SK-N-SH (cell line): Measurements from ENCODE around the gene ACIN1. TPM values are rescaled to one million over a fixed set of nuclear protein-coding genes. Genes with fewer than 3 reads are reported as not detected.
A peak's percentile ranks its signal among the peaks of the same experiment; 100 is the strongest.

Experiments
- CTCF ChIA-PET: fragments of 300-600, 350-600 bp; formaldehyde crosslinking; extraction: SDS; loops from one replicate; lab custom pipeline; 2021; lab: Yijun Ruan, JAX
- POLR2A ChIA-PET: fragments of 350-600 bp; sonication (Branson Sonifier 250); formaldehyde crosslinking; extraction: SDS; loops from one replicate; lab custom pipeline; 2020; ENCODE audit warnings: antibody characterized with exemption, inconsistent platforms; lab: Yijun Ruan, JAX
- DNase-seq: peaks from one replicate; pipeline ENCODE4 v3.0.0; 2012
- H2AFZ ChIP-seq: fragments of 200-600 bp; sonication (generic); 2 replicates; pipeline ENCODE4 v1.8.1; 2016; ENCODE audit warnings: antibody characterized with exemption, mild to moderate bottlenecking, low read depth
- H3F3A ChIP-seq: fragments of 200-600 bp; sonication (generic); replicated peaks from 2 replicates; pipeline ENCODE3; 2016; ENCODE audit warnings: antibody characterized with exemption, mild to moderate bottlenecking; ENCODE audit not compliant: insufficient read depth
- H3K27ac ChIP-seq, 2 experiments: fragments of 200-500 bp in 1 of 2; fragments of 200-600 bp in 1 of 2; sonication (Bioruptor generic) in 1 of 2; sonication (generic), shearing (Covaris generic) in 1 of 2; 2 replicates each; pipeline versions ENCODE4 v1.5.1 to v1.6.1; 2014 to 2016; ENCODE audit warnings: low read depth in 2 of 2, inconsistent platforms in 1 of 2, low read length in 1 of 2, mild to moderate bottlenecking in 1 of 2, mixed read lengths in 1 of 2
- H3K27me3 ChIP-seq: fragments of 200-600 bp; sonication (generic), shearing (Covaris generic); 2 replicates; pipeline ENCODE4 v1.6.1; 2016; ENCODE audit warnings: mixed run types; ENCODE audit not compliant: insufficient read depth
- H3K36me3 ChIP-seq, 2 experiments: fragments of 200-500 bp in 1 of 2; fragments of 200-600 bp in 1 of 2; sonication (Bioruptor generic) in 1 of 2; sonication (generic) in 1 of 2; replicated peaks in 1 of 2; 2 replicates each; pipeline versions ENCODE3 to v1.5.1; 2014 to 2016; ENCODE audit warnings: low read length in 1 of 2, mild to moderate bottlenecking in 1 of 2; ENCODE audit not compliant: insufficient read depth in 2 of 2, control insufficient read depth in 1 of 2
- H3K4me1 ChIP-seq, 2 experiments: fragments of 200-500 bp in 1 of 2; fragments of 200-600 bp in 1 of 2; sonication (Bioruptor generic) in 1 of 2; sonication (generic), shearing (Covaris generic) in 1 of 2; 2 replicates each; pipeline versions ENCODE4 v1.5.1 to v1.6.1; 2014 to 2016; ENCODE audit warnings: low read depth in 1 of 2, low read length in 1 of 2, mixed run types in 1 of 2; ENCODE audit not compliant: insufficient read depth in 2 of 2, control insufficient read depth in 1 of 2
- H3K4me2 ChIP-seq: fragments of 200-600 bp; sonication (generic), shearing (Covaris generic); 2 replicates; pipeline ENCODE4 v1.6.1; 2017; ENCODE audit warnings: mixed run types
- H3K4me3 ChIP-seq, 2 experiments: fragments of 200-500 bp in 1 of 2; fragments of 200-600 bp in 1 of 2; sonication (Bioruptor generic) in 1 of 2; sonication (generic), shearing (Covaris generic) in 1 of 2; 2 replicates each; pipeline versions ENCODE4 v1.5.1 to v1.8.1; 2014 to 2016; ENCODE audit warnings: low read depth in 2 of 2, inconsistent platforms in 1 of 2, low read length in 1 of 2, mild to moderate bottlenecking in 1 of 2, mixed read lengths in 1 of 2, moderate library complexity in 1 of 2
- H3K79me2 ChIP-seq: fragments of 200-600 bp; sonication (generic); 2 replicates; pipeline ENCODE4 v1.8.1; 2017; ENCODE audit warnings: mild to moderate bottlenecking; ENCODE audit not compliant: insufficient read depth
- H3K9ac ChIP-seq: fragments of 200-600 bp; sonication (generic); 2 replicates; pipeline ENCODE4 v1.6.1; 2017; ENCODE audit warnings: mixed run types
- H3K9me2 ChIP-seq: fragments of 200-600 bp; sonication (generic); 2 replicates; pipeline ENCODE4 v1.6.1; 2017; ENCODE audit warnings: mixed run types
- H3K9me3 ChIP-seq: fragments of 200-600 bp; sonication (generic); 2 replicates; pipeline ENCODE4 v1.6.1; 2017; ENCODE audit warnings: mixed run types, mild to moderate bottlenecking, moderate library complexity
- H4K20me1 ChIP-seq: fragments of 200-600 bp; sonication (generic); 2 replicates; pipeline ENCODE4 v1.6.1; 2017; ENCODE audit warnings: mild to moderate bottlenecking, mixed run types; ENCODE audit not compliant: insufficient read depth
- CHD2 ChIP-seq: fragments of 150-350 bp; IDR thresholded peaks from 2 replicates; pipeline ENCODE4 v1.6.1; 2018; ENCODE audit warnings: low read length; ENCODE audit not compliant: partially characterized antibody
- EP300 ChIP-seq, 2 experiments: IDR thresholded peaks; 2 replicates each; pipeline versions ENCODE4 v1.4.0 to v1.6.1; 2012; ENCODE audit warnings: borderline replicate concordance in 1 of 2, low read depth in 1 of 2, low read length in 1 of 2
- FOXJ3 ChIP-seq: sonication (generic); formaldehyde crosslinking; IDR thresholded peaks from 2 replicates; pipeline ENCODE4 v1.5.1; 2020; ENCODE audit warnings: mild to moderate bottlenecking, missing genetic modification reagents
- FOXM1 ChIP-seq: IDR thresholded peaks from 2 replicates; pipeline ENCODE4 v1.4.0; 2012; ENCODE audit warnings: low read depth, mild to moderate bottlenecking
- GABPA ChIP-seq: IDR thresholded peaks from 2 replicates; pipeline ENCODE4 v1.4.0; 2012; ENCODE audit warnings: low read depth, mild to moderate bottlenecking
- NRF1 ChIP-seq: IDR thresholded peaks from 2 replicates; pipeline ENCODE4 v1.6.1; 2012; ENCODE audit warnings: low read depth, mild to moderate bottlenecking, low read length
- POLR2AphosphoS5 ChIP-seq: IDR thresholded peaks from 2 replicates; pipeline ENCODE4 v1.6.1; 2012; ENCODE audit warnings: low read depth, low read length
- RAD21 ChIP-seq: IDR thresholded peaks from 2 replicates; pipeline ENCODE4 v1.6.1; 2012; ENCODE audit warnings: mild to moderate bottlenecking, low read length
- RCOR1 ChIP-seq: fragments of 150-350 bp; IDR thresholded peaks from 2 replicates; pipeline ENCODE4 v1.6.1; 2017; ENCODE audit warnings: antibody characterized with exemption, low read length
- RXRA ChIP-seq: IDR thresholded peaks from 2 replicates; pipeline ENCODE4 v1.4.0; 2012; ENCODE audit warnings: low read depth, mild to moderate bottlenecking, borderline replicate concordance
- SMC3 ChIP-seq: IDR thresholded peaks from 2 replicates; pipeline ENCODE4 v1.6.1; 2012; ENCODE audit warnings: low read depth, low read length, improper control_type of control experiment
- TAF1 ChIP-seq: IDR thresholded peaks from 2 replicates; pipeline ENCODE4 v1.6.1; 2012; ENCODE audit warnings: low read depth, mild to moderate bottlenecking, low read length, moderate library complexity, borderline replicate concordance
- WGBS: methylation state at CpG from one replicate; pipeline ENCODE4 v1.1.6; 2017; ENCODE audit warnings: low lambda C conversion rate; 5-methylcytosine and 5-hydroxymethylcytosine counted together
- polyA plus RNA-seq, 3 experiments: library from polyadenylated mRNA; depleted of rRNA; stranded (reverse); fragments of >200 nt; gene quantifications; 2 replicates each; pipeline ENCODE4 v1.2.3, GENCODE V29; 2012
- TF ChIP-seq, protein P1 (sequence below): IDR thresholded peaks from 2 replicates; pipeline ENCODE4 v1.6.1; 2012; ENCODE audit warnings: mild to moderate bottlenecking, low read depth, low read length, moderate library complexity
- TF ChIP-seq, protein P2 (sequence below): fragments of 150-350 bp; IDR thresholded peaks from 2 replicates; pipeline ENCODE4 v1.6.1; 2017; ENCODE audit warnings: antibody characterized with exemption, low read length, low read depth, borderline replicate concordance
- TF ChIP-seq, protein P3 (sequence below): IDR thresholded peaks from 2 replicates; pipeline ENCODE4 v1.4.0; 2012; ENCODE audit warnings: low read depth
- TF ChIP-seq, protein P4 (sequence below): fragments of 200-600 bp; sonication (generic); IDR thresholded peaks from 2 replicates; pipeline ENCODE4 v1.6.1; 2017; ENCODE audit warnings: antibody characterized with exemption, mild to moderate bottlenecking, moderate library complexity

ACIN1 gene
- polyA plus RNA-seq, 1 of the 3 experiments (the other 2 are of a cell fraction), result 159 TPM

DNA sequence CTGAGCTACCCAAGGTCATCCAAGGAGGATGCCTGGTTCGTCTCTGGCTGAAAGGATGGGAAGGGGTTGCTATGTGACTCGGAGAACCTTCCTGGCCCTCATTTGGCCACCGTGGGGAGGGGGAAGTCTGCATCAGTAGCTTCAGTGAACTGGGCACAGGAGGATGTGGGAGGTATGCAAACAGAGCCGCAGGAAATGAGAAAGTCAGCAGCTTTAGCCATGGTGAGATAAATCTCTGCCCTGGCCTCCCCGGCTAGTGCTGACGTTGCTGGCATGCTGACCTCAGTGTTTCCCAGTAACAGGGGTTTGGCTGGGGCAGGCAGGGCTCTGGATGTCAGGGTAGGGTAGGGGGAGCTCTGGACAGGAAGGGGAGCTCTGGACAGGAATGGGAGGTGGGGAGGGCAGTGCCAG lies 26.4 kb upstream of the ACIN1 start (continued):
- TF ChIP-seq, protein P1, sequence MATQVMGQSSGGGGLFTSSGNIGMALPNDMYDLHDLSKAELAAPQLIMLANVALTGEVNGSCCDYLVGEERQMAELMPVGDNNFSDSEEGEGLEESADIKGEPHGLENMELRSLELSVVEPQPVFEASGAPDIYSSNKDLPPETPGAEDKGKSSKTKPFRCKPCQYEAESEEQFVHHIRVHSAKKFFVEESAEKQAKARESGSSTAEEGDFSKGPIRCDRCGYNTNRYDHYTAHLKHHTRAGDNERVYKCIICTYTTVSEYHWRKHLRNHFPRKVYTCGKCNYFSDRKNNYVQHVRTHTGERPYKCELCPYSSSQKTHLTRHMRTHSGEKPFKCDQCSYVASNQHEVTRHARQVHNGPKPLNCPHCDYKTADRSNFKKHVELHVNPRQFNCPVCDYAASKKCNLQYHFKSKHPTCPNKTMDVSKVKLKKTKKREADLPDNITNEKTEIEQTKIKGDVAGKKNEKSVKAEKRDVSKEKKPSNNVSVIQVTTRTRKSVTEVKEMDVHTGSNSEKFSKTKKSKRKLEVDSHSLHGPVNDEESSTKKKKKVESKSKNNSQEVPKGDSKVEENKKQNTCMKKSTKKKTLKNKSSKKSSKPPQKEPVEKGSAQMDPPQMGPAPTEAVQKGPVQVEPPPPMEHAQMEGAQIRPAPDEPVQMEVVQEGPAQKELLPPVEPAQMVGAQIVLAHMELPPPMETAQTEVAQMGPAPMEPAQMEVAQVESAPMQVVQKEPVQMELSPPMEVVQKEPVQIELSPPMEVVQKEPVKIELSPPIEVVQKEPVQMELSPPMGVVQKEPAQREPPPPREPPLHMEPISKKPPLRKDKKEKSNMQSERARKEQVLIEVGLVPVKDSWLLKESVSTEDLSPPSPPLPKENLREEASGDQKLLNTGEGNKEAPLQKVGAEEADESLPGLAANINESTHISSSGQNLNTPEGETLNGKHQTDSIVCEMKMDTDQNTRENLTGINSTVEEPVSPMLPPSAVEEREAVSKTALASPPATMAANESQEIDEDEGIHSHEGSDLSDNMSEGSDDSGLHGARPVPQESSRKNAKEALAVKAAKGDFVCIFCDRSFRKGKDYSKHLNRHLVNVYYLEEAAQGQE, result no peak
- no peak for TF ChIP-seq EP300 (IDR thresholded peaks at IDR 0.05; ENCODE audit: borderline replicate concordance in 1 of 2, low read depth in 1 of 2, low read length in 1 of 2)
- TF ChIP-seq, protein P2, sequence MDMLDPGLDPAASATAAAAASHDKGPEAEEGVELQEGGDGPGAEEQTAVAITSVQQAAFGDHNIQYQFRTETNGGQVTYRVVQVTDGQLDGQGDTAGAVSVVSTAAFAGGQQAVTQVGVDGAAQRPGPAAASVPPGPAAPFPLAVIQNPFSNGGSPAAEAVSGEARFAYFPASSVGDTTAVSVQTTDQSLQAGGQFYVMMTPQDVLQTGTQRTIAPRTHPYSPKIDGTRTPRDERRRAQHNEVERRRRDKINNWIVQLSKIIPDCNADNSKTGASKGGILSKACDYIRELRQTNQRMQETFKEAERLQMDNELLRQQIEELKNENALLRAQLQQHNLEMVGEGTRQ, result no peak
- no peak for TF ChIP-seq FOXJ3 (CRISPR knock-in tag)
- TF ChIP-seq RAD21, result no peak
- no peak for TF ChIP-seq FOXM1
- TF ChIP-seq, protein P3, sequence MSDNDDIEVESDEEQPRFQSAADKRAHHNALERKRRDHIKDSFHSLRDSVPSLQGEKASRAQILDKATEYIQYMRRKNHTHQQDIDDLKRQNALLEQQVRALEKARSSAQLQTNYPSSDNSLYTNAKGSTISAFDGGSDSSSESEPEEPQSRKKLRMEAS, result no peak

DNA sequence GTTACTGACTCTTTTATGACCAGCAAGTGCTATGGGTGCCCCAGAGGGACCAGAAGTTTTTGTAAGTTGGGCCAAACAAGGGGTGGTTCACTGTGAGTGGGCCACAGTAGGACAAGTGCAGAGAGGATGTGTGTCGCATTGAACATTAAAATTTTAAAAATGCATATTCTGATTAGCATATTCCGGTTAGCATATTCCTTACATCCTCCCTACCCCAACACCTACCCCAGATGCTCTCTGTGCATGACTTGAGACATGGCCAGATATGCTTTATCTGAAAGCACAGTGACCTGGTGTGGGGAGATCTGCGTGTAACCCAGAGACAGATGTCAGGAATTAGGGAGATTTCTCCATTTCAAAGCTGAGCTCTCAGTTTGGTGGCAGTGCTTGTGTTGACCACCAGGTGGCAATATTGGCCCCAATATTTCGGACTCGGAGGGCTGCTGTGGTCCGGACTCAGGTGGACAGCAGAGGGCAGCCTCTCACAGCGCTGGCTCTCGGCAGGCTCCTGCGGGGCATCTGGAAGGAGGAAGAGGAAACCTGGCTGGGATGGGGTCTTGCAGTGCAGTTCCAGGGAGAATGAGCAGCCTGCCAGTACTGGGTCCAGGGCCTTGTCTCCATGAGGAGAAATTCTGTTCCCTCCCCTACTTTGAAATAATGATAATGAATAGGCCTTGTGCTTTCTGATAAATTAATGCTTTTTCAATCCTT lies 25.8 kb upstream of the ACIN1 start:
- Histone ChIP-seq H3K9me2 (no peaks in the 10 kb centered on the region), H3K79me2 (no peaks in the 10 kb centered on the region), H3K36me3 (no peaks in the 10 kb centered on the region), H3F3A (no peaks in the 10 kb centered on the region), H4K20me1 (no peaks in the 10 kb centered on the region), H3K9me3 (no peaks in the 10 kb centered on the region), H3K27ac (no peak overlapping the region), H3K4me2 (peak overlapping the region; percentile 24; the same call in 1 of the 2 replicates), H3K27me3 (no peaks in the 10 kb centered on the region; the same call in 1 of the 2 replicates), H3K4me3 (no peak overlapping the region; a peak in 1 of 4 replicates), H3K4me1 (no peaks in the 10 kb centered on the region; a peak in 2 of 4 replicates), H2AFZ (0 out of 2 replicates have a peak overlapping the region, but pooled peaks have one; percentile 61), H3K9ac (no peak overlapping the region)
- POLR2A ChIA-PET, result no interaction called here
- CTCF ChIA-PET, result interaction anchor here (0.5 to 19.7 kb wide), 66 partner anchors 9 to 582 kb away, joined by 3 to 495 read pairs (median 5); partner anchors contain the start of genes ACIN1, C14orf119, CDH24 and CIROP
- DNase-seq, result peak; percentile 92
- TF ChIP-seq RXRA, result no peak
- TF ChIP-seq GABPA, result no peak
- TF ChIP-seq POLR2AphosphoS5, result no peak
- TF ChIP-seq NRF1, result no peak
- no peak for TF ChIP-seq EP300 (IDR thresholded peaks at IDR 0.05; ENCODE audit: borderline replicate concordance in 1 of 2, low read depth in 1 of 2, low read length in 1 of 2)
- TF ChIP-seq CHD2, result peak; percentile 66
- TF ChIP-seq SMC3, result peak; percentile 100
- TF ChIP-seq FOXJ3 (CRISPR knock-in tag), result no peak
- no peak for TF ChIP-seq TAF1
- TF ChIP-seq, protein P4, sequence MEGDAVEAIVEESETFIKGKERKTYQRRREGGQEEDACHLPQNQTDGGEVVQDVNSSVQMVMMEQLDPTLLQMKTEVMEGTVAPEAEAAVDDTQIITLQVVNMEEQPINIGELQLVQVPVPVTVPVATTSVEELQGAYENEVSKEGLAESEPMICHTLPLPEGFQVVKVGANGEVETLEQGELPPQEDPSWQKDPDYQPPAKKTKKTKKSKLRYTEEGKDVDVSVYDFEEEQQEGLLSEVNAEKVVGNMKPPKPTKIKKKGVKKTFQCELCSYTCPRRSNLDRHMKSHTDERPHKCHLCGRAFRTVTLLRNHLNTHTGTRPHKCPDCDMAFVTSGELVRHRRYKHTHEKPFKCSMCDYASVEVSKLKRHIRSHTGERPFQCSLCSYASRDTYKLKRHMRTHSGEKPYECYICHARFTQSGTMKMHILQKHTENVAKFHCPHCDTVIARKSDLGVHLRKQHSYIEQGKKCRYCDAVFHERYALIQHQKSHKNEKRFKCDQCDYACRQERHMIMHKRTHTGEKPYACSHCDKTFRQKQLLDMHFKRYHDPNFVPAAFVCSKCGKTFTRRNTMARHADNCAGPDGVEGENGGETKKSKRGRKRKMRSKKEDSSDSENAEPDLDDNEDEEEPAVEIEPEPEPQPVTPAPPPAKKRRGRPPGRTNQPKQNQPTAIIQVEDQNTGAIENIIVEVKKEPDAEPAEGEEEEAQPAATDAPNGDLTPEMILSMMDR, result peak; percentile 100
- TF ChIP-seq RCOR1, result peak; percentile 40; the same call in 1 of the 2 replicates
- peak; percentile 96 for TF ChIP-seq RAD21
- 22% methylated on average over 9 of the region's 9 CpGs for WGBS
